Measurements from ENCODE around the gene NPNT. TPM values are rescaled to one million over a fixed set of nuclear protein-coding genes. Genes with fewer than 3 reads are reported as not detected.
A peak's percentile ranks its signal among the peaks of the same experiment; 100 is the strongest.

Gene NPNT
- total RNA-seq, 6 donors from 2014 or later = 161 to 339 (median 262) TPM

DNA sequence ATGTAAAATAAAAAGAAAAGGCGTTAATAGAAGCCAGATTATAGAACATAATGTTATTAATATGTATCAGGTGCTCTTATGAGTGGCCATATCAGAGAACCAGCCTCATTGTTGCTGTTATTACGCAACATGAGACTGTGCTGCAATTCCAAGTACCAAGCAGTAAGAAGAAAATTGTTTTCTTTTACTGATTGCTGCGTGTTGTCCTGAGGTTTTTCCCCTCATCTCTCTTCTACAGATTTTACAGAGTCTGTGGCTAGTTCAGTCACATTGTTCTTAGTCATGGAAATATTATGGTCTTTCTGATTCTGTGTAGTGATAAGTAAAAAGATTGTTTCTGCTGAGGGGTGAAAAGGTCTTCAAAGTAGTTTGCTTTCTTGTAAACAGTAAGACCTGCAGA lies 55.9 kb downstream of the NPNT start:
- no peak overlapping the region for H3K27ac ChIP-seq
- peak in 1 of 2 donors; percentile 32 for DNase-seq
- peaks cover 0 to 13% (median 5%) of the 10 kb centered on the region in 4 donors for H3K4me1 ChIP-seq
- H3K27me3 ChIP-seq = no peaks in the 10 kb centered on the region
- H3K4me3 ChIP-seq = no peak overlapping the region
- no peak for ATAC-seq (ENCODE audit: low FRiP score in 2 of 2)
- WGBS, 2 donors = 44 to 57% methylated on average over 3 of the region's 3 CpGs
- TF ChIP-seq POLR2A (IDR thresholded peaks at IDR 0.05) (no peak), POLR2AphosphoS5 (IDR thresholded peaks at IDR 0.05) (peak in 1 of 2 donors; percentile 35)
- H3K36me3 ChIP-seq = peaks cover 0 to 4% (median 0%) of the 10 kb centered on the region in 4 donors
- H3K9me3 ChIP-seq = no peaks in the 10 kb centered on the region

DNA sequence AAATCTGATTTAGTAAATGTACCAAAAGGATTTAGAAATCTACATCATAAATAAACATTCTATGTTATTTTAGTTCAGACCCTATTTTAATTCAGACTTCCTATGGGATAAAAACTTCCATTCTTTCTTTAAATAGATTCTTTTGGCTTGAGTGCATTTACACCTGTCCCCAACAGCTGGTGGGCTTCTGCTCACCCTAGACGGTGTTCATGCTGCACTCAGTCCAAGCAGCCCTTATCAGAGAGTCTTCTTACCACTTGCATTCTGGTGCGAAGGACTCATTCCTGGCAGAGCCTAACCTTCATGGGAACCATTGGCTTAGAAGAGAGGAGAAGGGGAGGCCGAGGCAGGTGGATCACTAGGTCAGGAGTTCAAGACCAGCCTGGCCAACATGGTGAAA lies 57.3 kb downstream of the NPNT start:
- TF ChIP-seq, protein P1, sequence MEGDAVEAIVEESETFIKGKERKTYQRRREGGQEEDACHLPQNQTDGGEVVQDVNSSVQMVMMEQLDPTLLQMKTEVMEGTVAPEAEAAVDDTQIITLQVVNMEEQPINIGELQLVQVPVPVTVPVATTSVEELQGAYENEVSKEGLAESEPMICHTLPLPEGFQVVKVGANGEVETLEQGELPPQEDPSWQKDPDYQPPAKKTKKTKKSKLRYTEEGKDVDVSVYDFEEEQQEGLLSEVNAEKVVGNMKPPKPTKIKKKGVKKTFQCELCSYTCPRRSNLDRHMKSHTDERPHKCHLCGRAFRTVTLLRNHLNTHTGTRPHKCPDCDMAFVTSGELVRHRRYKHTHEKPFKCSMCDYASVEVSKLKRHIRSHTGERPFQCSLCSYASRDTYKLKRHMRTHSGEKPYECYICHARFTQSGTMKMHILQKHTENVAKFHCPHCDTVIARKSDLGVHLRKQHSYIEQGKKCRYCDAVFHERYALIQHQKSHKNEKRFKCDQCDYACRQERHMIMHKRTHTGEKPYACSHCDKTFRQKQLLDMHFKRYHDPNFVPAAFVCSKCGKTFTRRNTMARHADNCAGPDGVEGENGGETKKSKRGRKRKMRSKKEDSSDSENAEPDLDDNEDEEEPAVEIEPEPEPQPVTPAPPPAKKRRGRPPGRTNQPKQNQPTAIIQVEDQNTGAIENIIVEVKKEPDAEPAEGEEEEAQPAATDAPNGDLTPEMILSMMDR (IDR thresholded peaks at IDR 0.05) = no peak
- TF ChIP-seq EP300 (IDR thresholded peaks at IDR 0.05) = no peak
- no peak for TF ChIP-seq POLR2AphosphoS5 (IDR thresholded peaks at IDR 0.05)
- no peak for TF ChIP-seq POLR2A (IDR thresholded peaks at IDR 0.05)
- ATAC-seq (ENCODE audit: low FRiP score in 2 of 2) (no peak), DNase-seq (no peak)
- Histone ChIP-seq H3K4me3 (no peak overlapping the region), H3K4me1 (peaks cover 0 to 21% (median 15%) of the 10 kb centered on the region in 4 donors), H3K27me3 (no peaks in the 10 kb centered on the region), H3K9me3 (no peaks in the 10 kb centered on the region), H3K36me3 (no peaks in the 10 kb centered on the region), H3K27ac (no peak overlapping the region)
- WGBS, 2 donors = 82 to 83% methylated on average over 3 of the region's 3 CpGs

DNA sequence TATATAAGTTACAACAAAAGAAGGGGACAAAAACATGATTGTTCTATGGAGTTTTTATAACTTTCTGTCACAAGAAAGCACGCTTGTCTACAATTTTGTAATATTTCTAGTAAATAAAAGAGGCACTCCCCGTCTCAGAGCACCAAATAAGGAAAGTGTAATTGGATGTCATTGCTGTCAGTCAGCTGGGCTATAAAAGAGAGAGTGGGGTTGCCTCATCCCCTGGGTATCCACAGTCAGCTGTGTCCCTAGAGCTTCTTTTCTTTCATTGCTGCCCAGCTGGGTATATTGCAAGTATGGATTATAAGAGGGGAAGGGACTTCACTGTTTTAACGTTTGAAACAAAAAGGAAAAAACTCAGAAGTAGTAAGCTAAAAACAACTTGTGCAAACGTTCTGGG lies 61.3 kb downstream of the NPNT start:
- peaks cover 0 to 8% (median 0%) of the 10 kb centered on the region in 4 donors for H3K36me3 ChIP-seq
- ATAC-seq (ENCODE audit: low FRiP score in 2 of 2) = no peak
- H3K27ac ChIP-seq = peak overlapping the region in 2 of 4 donors; percentile 12 to 14
- DNase-seq = no peak
- TF ChIP-seq POLR2A (IDR thresholded peaks at IDR 0.05) (no peak), EP300 (IDR thresholded peaks at IDR 0.05) (no peak), POLR2AphosphoS5 (IDR thresholded peaks at IDR 0.05) (no peak)
- TF ChIP-seq, protein P1 (IDR thresholded peaks at IDR 0.05) = no peak
- no peaks in the 10 kb centered on the region for H3K27me3 ChIP-seq
- no peaks in the 10 kb centered on the region for H3K9me3 ChIP-seq
- 50 to 54% methylated on average over 4 of the region's 4 CpGs for WGBS, 2 donors
- peaks cover 0 to 16% (median 11%) of the 10 kb centered on the region in 4 donors for H3K4me1 ChIP-seq
- no peak overlapping the region for H3K4me3 ChIP-seq

DNA sequence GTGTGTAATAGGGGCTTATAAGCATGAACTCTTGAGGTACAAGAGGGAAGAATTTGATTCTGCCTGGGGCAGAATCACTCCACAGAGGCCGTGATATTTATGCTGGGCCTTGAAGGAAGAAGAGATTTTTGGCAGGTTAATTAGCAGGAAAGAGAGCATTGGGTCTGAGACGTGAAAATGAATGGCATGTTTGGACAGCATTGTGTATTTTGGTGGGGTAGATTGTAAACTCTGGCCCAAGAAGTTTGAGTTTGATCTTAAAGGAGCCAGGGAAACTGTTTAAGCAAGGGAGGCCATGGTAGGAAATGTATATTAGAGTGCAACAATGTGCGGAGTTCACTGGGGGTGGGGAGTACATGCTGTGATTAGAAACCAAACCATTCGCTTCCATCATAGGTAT lies 62.4 kb downstream of the NPNT start:
- 59% methylated on average over 4 of the region's 4 CpGs for WGBS, 2 donors
- Histone ChIP-seq H3K27ac (no peak overlapping the region), H3K36me3 (peaks cover 0 to 8% (median 0%) of the 10 kb centered on the region in 4 donors), H3K9me3 (no peaks in the 10 kb centered on the region), H3K27me3 (no peaks in the 10 kb centered on the region), H3K4me1 (peaks cover 0 to 16% (median 11%) of the 10 kb centered on the region in 4 donors), H3K4me3 (no peak overlapping the region)
- DNase-seq (no peak), ATAC-seq (ENCODE audit: low FRiP score in 2 of 2) (no peak)
- no peak for TF ChIP-seq POLR2AphosphoS5 (IDR thresholded peaks at IDR 0.05)
- TF ChIP-seq EP300 (IDR thresholded peaks at IDR 0.05) = no peak
- no peak for TF ChIP-seq POLR2A (IDR thresholded peaks at IDR 0.05)
- TF ChIP-seq, protein P1 (IDR thresholded peaks at IDR 0.05) = no peak

DNA sequence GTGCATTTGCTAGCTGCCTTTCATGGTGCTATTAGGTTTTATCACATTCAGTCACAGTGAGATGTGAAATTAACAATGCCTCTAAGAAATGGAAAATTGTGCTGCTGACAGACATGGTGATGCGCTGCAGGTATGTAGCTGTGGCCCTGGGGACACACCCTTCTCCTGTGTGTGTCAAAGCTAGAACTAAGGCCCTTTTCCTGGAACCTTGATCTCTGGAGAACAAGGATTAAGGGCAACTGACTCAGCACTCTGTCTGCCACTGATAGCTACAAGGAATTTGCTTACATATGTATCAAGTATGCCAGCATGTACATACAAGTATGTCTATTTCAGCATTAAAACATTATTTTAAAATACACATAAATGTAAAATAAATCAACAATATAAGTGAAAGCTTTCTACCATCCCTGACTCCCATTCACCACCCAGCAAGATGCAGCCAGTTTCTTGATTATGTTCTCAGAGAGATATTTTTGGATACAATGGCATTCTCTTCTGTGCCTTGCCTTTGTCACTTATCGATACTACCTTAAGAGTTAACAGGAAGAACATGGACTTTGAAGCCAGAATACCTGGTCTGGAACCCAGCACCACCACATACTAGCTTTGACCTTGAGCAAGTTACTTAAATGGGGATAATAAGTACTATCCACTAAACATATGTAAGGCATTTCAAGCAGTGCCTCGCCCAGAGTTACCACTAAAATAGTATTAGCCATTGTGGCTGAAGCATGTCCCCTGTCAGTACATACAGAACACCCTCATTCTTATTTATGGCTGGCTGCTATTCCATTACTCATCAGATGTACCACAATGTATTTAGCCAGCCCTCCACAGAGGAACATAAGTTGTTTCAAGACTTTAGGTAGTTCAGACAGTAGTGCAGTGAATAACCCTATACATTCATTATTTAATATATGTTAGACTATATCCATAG lies 68.5 kb downstream of the NPNT start:
- Histone ChIP-seq H3K9me3 (no peaks in the 10 kb centered on the region), H3K27ac (no peak overlapping the region), H3K36me3 (peaks cover 0 to 8% (median 2%) of the 10 kb centered on the region in 4 donors), H3K27me3 (no peaks in the 10 kb centered on the region), H3K4me3 (no peak overlapping the region), H3K4me1 (peaks cover 0 to 7% (median 3%) of the 10 kb centered on the region in 4 donors)
- DNase-seq (no peak), ATAC-seq (ENCODE audit: low FRiP score in 2 of 2) (no peak)
- TF ChIP-seq POLR2A (IDR thresholded peaks at IDR 0.05) (no peak), POLR2AphosphoS5 (IDR thresholded peaks at IDR 0.05) (no peak), EP300 (IDR thresholded peaks at IDR 0.05) (no peak)
- TF ChIP-seq, protein P1 (IDR thresholded peaks at IDR 0.05) = no peak
- 72 to 88% methylated on average over 3 of the region's 3 CpGs for WGBS, 2 donors
